ENCODE results near the gene FIGNL2. TPM values are rescaled to one million over a fixed set of nuclear protein-coding genes. Genes with fewer than 3 reads are reported as not detected.
A peak's percentile ranks its signal among the peaks of the same experiment; 100 is the strongest.
"Not testable (repeated sequence)": the region's sequence is repeated elsewhere in the genome, so short reads cannot be mapped to it uniquely, and the experiment has no call there.

FIGNL2 gene
- total RNA-seq, 2 donors from 2014 or later, result 0.39 to 0.47 TPM

GRCh38 chr12:51801027-51801426 lies 47.5 kb downstream of the FIGNL2 start:
- intact Hi-C loops (cut with DNase I), result loop anchor here in 1 of 2 donors (10.0 kb wide), 1 partner anchor 266 kb away; no protein-coding TSS in a partner anchor
- ATAC-seq, result no peak

GRCh38 chr12:51798501-51798900 lies 50.0 kb downstream of the FIGNL2 start:
- DNase-seq (no peak), ATAC-seq (no peak)
- intact Hi-C loops (cut with DNase I), result no loop called here

More at GRCh38 chr12:51801027-51801426, 47.5 kb downstream of the FIGNL2 start:
- no peak for DNase-seq

GRCh38 chr12:51798051-51798450 lies 50.5 kb downstream of the FIGNL2 start:
- DNase-seq; ATAC-seq; intact Hi-C loops (cut with DNase I): not testable (repeated sequence)

GRCh38 chr12:51797301-51797700 lies 51.2 kb downstream of the FIGNL2 start:
- ATAC-seq (no peak), DNase-seq (no peak)
- intact Hi-C loops (cut with DNase I), result no loop called here

- intact Hi-C loops (cut with DNase I), result no loop called here
- ATAC-seq, result no peak
Observed at GRCh38 chr12:51793201-51793600, 55.3 kb downstream of the FIGNL2 start.

GRCh38 chr12:51792417-51792816 lies 56.1 kb downstream of the FIGNL2 start:
- intact Hi-C loops (cut with DNase I), result no loop called here
- DNase-seq (no peak), ATAC-seq (no peak)

More at GRCh38 chr12:51793201-51793600, 55.3 kb downstream of the FIGNL2 start:
- no peak for DNase-seq

- ATAC-seq, result no peak
- DNase-seq, result no peak
- intact Hi-C loops (cut with DNase I), result no loop called here
Observed at GRCh38 chr12:51788876-51789275, 59.6 kb downstream of the FIGNL2 start.

GRCh38 chr12:51785906-51786305 lies 62.6 kb downstream of the FIGNL2 start:
- ATAC-seq (no peak), DNase-seq (no peak)
- intact Hi-C loops (cut with DNase I), result no loop called here

GRCh38 chr12:51784688-51785087 lies 63.8 kb downstream of the FIGNL2 start:
- no peak for DNase-seq
- intact Hi-C loops (cut with DNase I), result no loop called here
- no peak for ATAC-seq

GRCh38 chr12:51779876-51780275 lies 68.6 kb downstream of the FIGNL2 start:
- DNase-seq (no peak), ATAC-seq (no peak)
- intact Hi-C loops (cut with DNase I), result no loop called here

GRCh38 chr12:51777973-51778372 lies 70.5 kb downstream of the FIGNL2 start:
- intact Hi-C loops (cut with DNase I), result no loop called here
- no peak for DNase-seq
- ATAC-seq, result no peak

- DNase-seq (no peak), ATAC-seq (no peak)
- intact Hi-C loops (cut with DNase I), result no loop called here
Observed at GRCh38 chr12:51777457-51777856, 71.1 kb downstream of the FIGNL2 start.

GRCh38 chr12:51774933-51775332 lies 73.6 kb downstream of the FIGNL2 start:
- intact Hi-C loops (cut with DNase I), result no loop called here
- DNase-seq (no peak), ATAC-seq (no peak)

- intact Hi-C loops (cut with DNase I), result no loop called here
- DNase-seq, result no peak
- ATAC-seq, result peak; percentile 27 to 72
Observed at GRCh38 chr12:51773145-51773869, 75.2 kb downstream of the FIGNL2 start.

GRCh38 chr12:51771008-51771407 lies 77.5 kb downstream of the FIGNL2 start:
- intact Hi-C loops (cut with DNase I), result no loop called here
- ATAC-seq (peak in 1 of 2 donors; percentile 76), DNase-seq (no peak)

Other genes starting within 250 kb of the FIGNL2 start
- not detected for gene ANKRD33, start 39.4 kb upstream of the FIGNL2 start, total RNA-seq
- gene ACVRL1, start 58.8 kb upstream of the FIGNL2 start, total RNA-seq, result 10 to 100 TPM; 44.0 to 65.2 TPM
- gene ACVR1B, start 103.0 kb upstream of the FIGNL2 start, total RNA-seq, result 10 to 100 TPM; 13.0 to 19.3 TPM
- gene TAMALIN, start 158.2 kb upstream of the FIGNL2 start, total RNA-seq, result 10 to 100 TPM; 25.3 to 44.0 TPM
- gene NR4A1, start 202.7 kb upstream of the FIGNL2 start, total RNA-seq, result 100 to 1,000 TPM in 1 of 2 donors, 10 to 100 TPM in 1; 85.6 to 172 TPM
- gene ATG101, start 221.3 kb upstream of the FIGNL2 start, total RNA-seq, result 10 to 100 TPM; 25.2 to 28.7 TPM
- gene SMIM41, start 231.0 kb upstream of the FIGNL2 start, total RNA-seq, result under 1 TPM in 1 of 2 donors, not detected in 1; 0.27 TPM

Data from left cardiac atrium (tissue), 4 donors.